HG03066 (cell line): ENCODE results near the gene ARHGAP19.

Experiments used
- ATAC-seq: cut with Tn5 transposase; IDR thresholded peaks from one replicate; pipeline ENCODE4 v1.9.1; 2021; ENCODE audit warnings: low read depth; ENCODE audit not compliant: unreplicated experiment

Gene ARHGAP19

GRCh38 chr10:97292097-97292861 lies at the start of gene ARHGAP19:
ARHGAP19 (minus strand) TSS chr10:97292637; CDS start chr10:97292627, 10 bp downstream.
- ATAC-seq, result peak; percentile 98

GRCh38 chr10:97341416-97341815 lies 49.0 kb upstream of the ARHGAP19 start:
- ATAC-seq, result no peak

GRCh38 chr10:97338041-97338440 lies 45.6 kb upstream of the ARHGAP19 start:
- ATAC-seq, result no peak

GRCh38 chr10:97336942-97337831 lies 44.8 kb upstream of the ARHGAP19 start:
- ATAC-seq, result no peak

- ATAC-seq, result no peak
These were observed 44.0 kb upstream of the ARHGAP19 start for GRCh38 chr10:97336446-97336845.

- ATAC-seq, result no peak
These were observed 43.6 kb upstream of the ARHGAP19 start for GRCh38 chr10:97336006-97336405.

GRCh38 chr10:97335188-97335619 lies 42.8 kb upstream of the ARHGAP19 start:
- ATAC-seq, result peak; percentile 1

GRCh38 chr10:97334370-97335175 lies 42.1 kb upstream of the ARHGAP19 start, which contains the start of gene FRAT2:
FRAT2 (minus strand) TSS chr10:97334729; CDS start chr10:97334572, 157 bp downstream.
- peak; percentile 78 for ATAC-seq

- peak; percentile 22 for ATAC-seq
These were observed 41.3 kb upstream of the ARHGAP19 start for GRCh38 chr10:97333601-97334369.

GRCh38 chr10:97333351-97333600 lies 40.8 kb upstream of the ARHGAP19 start:
- no peak for ATAC-seq

- ATAC-seq, result no peak
These were observed 40.3 kb upstream of the ARHGAP19 start for GRCh38 chr10:97332591-97333350.

GRCh38 chr10:97331153-97331703 lies 38.8 kb upstream of the ARHGAP19 start:
- no peak for ATAC-seq

- ATAC-seq, result no peak
These were observed 37.3 kb upstream of the ARHGAP19 start for GRCh38 chr10:97329766-97330165.

- ATAC-seq, result no peak
These were observed 36.4 kb upstream of the ARHGAP19 start for GRCh38 chr10:97328646-97329453.

GRCh38 chr10:97327348-97328294 lies 35.2 kb upstream of the ARHGAP19 start:
- ATAC-seq, result no peak

GRCh38 chr10:97325754-97326153 lies 33.3 kb upstream of the ARHGAP19 start:
- ATAC-seq, result no peak

- ATAC-seq, result no peak
These were observed 31.1 kb upstream of the ARHGAP19 start for GRCh38 chr10:97323501-97323900.
